ENCODE measurements around the gene TENM4. TPM values are rescaled to one million over a fixed set of nuclear protein-coding genes. Genes with fewer than 3 reads are reported as not detected.
"Not testable (repeated sequence)": the region's sequence is repeated elsewhere in the genome, so short reads cannot be mapped to it uniquely, and the experiment has no call there.

TENM4 gene
- total RNA-seq, 1 donor from 2014 or later: 43.2 TPM

GRCh38 chr11:78642979-78643675, 797.7 kb downstream of the TENM4 start:
- H3K4me1 Mint-ChIP-seq: no peaks in the 10 kb centered on the region
- no peak overlapping the region for H3K27ac Mint-ChIP-seq (ENCODE audit: unreplicated experiment)
- H3K9me3 Mint-ChIP-seq: peaks cover 2% of the 10 kb centered on the region
- no peak for DNase-seq (ENCODE audit: low read depth, low spot score)
- H3K36me3 Mint-ChIP-seq (ENCODE audit: low read depth): no peaks in the 10 kb centered on the region
- TF ChIP-seq CTCF (conservative IDR thresholded peaks at IDR 0.05): no peak
- no peaks in the 10 kb centered on the region for H3K27me3 Mint-ChIP-seq (ENCODE audit: low read depth)
- no peak overlapping the region for H3K4me3 Mint-ChIP-seq

DNA sequence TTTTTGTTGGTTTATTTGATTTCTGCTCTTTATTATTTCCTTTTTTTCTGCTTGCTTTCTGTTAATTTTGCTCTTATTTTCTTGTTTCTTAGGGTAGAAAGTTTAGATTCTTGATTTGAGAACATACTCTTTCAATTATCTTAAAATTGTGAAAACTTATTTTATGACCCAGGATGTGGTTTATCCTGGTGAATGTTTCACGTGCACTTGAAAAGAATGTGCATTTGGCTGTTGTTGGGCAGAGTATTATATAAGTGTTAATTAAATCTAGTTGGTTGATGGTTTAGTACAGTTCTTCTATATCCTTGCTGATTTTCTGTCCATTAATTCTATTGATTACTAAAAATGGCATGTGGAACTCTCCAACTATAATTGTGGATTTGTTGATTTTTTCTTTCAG, 799.3 kb downstream of the TENM4 start:
- H3K27ac Mint-ChIP-seq (ENCODE audit: unreplicated experiment): no peak overlapping the region
- no peaks in the 10 kb centered on the region for H3K4me1 Mint-ChIP-seq
- H3K27me3 Mint-ChIP-seq (ENCODE audit: low read depth): no peaks in the 10 kb centered on the region
- DNase-seq (ENCODE audit: low read depth, low spot score): no peak
- no peak for TF ChIP-seq CTCF (conservative IDR thresholded peaks at IDR 0.05)
- H3K4me3 Mint-ChIP-seq: no peak overlapping the region
- peaks cover 7% of the 10 kb centered on the region for H3K9me3 Mint-ChIP-seq
- no peaks in the 10 kb centered on the region for H3K36me3 Mint-ChIP-seq (ENCODE audit: low read depth)

- H3K4me3 Mint-ChIP-seq: no peak overlapping the region
- no peak for DNase-seq (ENCODE audit: low read depth, low spot score)
- peaks cover 2% of the 10 kb centered on the region for H3K36me3 Mint-ChIP-seq (ENCODE audit: low read depth)
- no peak for TF ChIP-seq CTCF (conservative IDR thresholded peaks at IDR 0.05)
- no peaks in the 10 kb centered on the region for H3K4me1 Mint-ChIP-seq
- H3K27ac Mint-ChIP-seq (ENCODE audit: unreplicated experiment): no peak overlapping the region
- no peaks in the 10 kb centered on the region for H3K27me3 Mint-ChIP-seq (ENCODE audit: low read depth)
- H3K9me3 Mint-ChIP-seq: peaks cover 9% of the 10 kb centered on the region
Observed at GRCh38 chr11:78638704-78639380, 802.0 kb downstream of the TENM4 start.

DNA sequence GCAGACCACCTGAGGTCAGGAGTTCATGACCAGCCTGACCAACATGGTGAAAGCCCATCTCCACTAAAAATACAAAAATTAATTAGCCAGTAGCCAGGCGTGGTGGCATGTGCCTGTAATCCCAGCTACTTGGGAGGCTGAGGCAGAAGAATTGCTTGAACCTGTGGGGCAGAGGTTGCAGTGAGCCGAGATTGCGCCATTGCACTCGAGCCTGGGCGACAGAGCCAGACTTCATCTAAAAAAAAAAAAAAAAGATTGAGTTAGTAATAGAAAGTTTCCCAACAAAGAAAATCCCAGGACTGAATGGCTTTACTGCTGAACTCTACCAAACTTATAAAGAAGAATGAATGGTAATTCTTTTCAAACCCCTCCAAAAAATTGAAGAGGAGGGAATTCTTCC, 803.3 kb downstream of the TENM4 start:
- H3K9me3 Mint-ChIP-seq; H3K4me3 Mint-ChIP-seq; DNase-seq (ENCODE audit: low read depth, low spot score); H3K27me3 Mint-ChIP-seq (ENCODE audit: low read depth); H3K27ac Mint-ChIP-seq (ENCODE audit: unreplicated experiment); H3K36me3 Mint-ChIP-seq (ENCODE audit: low read depth); H3K4me1 Mint-ChIP-seq: not testable (repeated sequence)

DNA sequence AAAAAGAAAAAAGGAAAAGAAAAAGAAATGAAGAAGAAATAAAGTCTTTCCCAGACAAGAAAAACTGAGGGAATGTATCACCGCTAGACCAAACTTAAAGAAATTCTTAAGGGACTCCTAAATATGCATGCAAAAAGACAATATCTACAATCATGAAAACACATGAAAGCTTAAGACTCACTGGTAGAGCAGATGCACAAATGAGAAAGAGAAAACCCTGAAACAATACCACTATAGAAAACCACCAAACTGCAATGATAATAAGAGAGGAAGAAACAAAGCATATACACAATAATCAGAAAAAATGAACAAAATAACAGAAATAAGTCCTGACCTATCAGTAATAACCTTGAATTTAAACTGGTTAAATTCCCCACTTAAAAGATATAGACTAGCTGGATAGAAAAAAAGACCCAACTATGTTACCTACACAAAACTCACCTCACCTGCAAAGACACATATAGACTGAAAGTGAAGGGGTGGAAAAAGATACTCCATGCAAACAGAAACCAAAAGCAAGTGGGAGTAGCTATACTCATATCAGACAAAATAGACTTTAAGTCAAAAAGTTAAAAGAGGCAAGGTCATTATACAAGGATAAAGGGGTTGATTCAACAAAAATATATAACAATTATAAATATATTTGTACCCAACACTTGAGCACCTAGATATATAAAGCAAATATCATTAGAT, 804.9 kb downstream of the TENM4 start:
- Mint-ChIP-seq H3K4me3 (no peak overlapping the region), H3K27me3 (ENCODE audit: low read depth) (no peaks in the 10 kb centered on the region), H3K9me3 (peaks cover 9% of the 10 kb centered on the region), H3K27ac (ENCODE audit: unreplicated experiment) (no peak overlapping the region), H3K4me1 (no peaks in the 10 kb centered on the region), H3K36me3 (ENCODE audit: low read depth) (peaks cover 2% of the 10 kb centered on the region)
- no peak for DNase-seq (ENCODE audit: low read depth, low spot score)
- TF ChIP-seq CTCF (conservative IDR thresholded peaks at IDR 0.05): no peak
